Left lung (tissue), 10 donors: ENCODE results near the gene MTARC1. TPM values are rescaled to one million over a fixed set of nuclear protein-coding genes. Genes with fewer than 3 reads are reported as not detected.

ENCODE experiments used
- ATAC-seq: fragments of 200-7000 bp; cut with Tn5 transposase; one replicate; pipeline ENCODE4 v1.9.1; 2020; ENCODE audit warnings: moderate library complexity
- DNase-seq, 4 donors: peaks; one replicate each; pipeline ENCODE4 v3.0.0-alpha.2; 2013 to 2020
- H3K27ac ChIP-seq, 2 donors: fragments of 200-600 bp; sonication (generic) in 1 of 2; one replicate each; pipeline versions ENCODE4 v1.5.0 to v1.8.0; 2020 to 2021
- H3K27me3 ChIP-seq, 2 donors: fragments of 200-600 bp; sonication (generic) in 1 of 2; one replicate each; pipeline versions ENCODE4 v1.5.0 to v1.8.0; 2020 to 2021
- H3K36me3 ChIP-seq, 2 donors: fragments of 200-600 bp; sonication (generic) in 1 of 2; one replicate each; pipeline versions ENCODE4 v1.5.0 to v1.8.0; 2020 to 2021
- H3K4me1 ChIP-seq, 2 donors: fragments of 200-600 bp; one replicate each; pipeline ENCODE4 v1.8.0; 2021
- H3K4me3 ChIP-seq, 2 donors: fragments of 200-600 bp; sonication (generic) in 1 of 2; one replicate each; pipeline versions ENCODE4 v1.5.0 to v1.8.0; 2020 to 2021; ENCODE audit warnings: mild to moderate bottlenecking in 1 of 2
- H3K9me3 ChIP-seq, 2 donors: fragments of 200-600 bp; sonication (generic) in 1 of 2; one replicate each; pipeline versions ENCODE4 v1.5.0 to v1.8.0; 2020 to 2021
- intact Hi-C, 2 donors: fragments of 100-400 bp; cut with DNase I; formaldehyde crosslinking; loops; one replicate each; pipeline versions ENCODE4 v1.11.2 to v1.14.2; 2022
- polyA plus RNA-seq, 6 donors: library from polyadenylated mRNA; unstranded; fragments of 120-200 nt; gene quantifications; one replicate each; pipeline ENCODE4 v1.2.1, GENCODE V29; 2013; ENCODE audit not compliant: insufficient read length in 6 of 6
- total RNA-seq, 2 donors: library from RNA; stranded (reverse); fragmentation: NEBNext Ultra II Directional; extraction: Animal tissue kit (Norgen Biotek cat#: 25700); gene quantifications; one replicate each; pipeline ENCODE4 v1.2.1, GENCODE V29; 2021
- TF ChIP-seq, protein P1 (sequence below), 2 donors: fragments of 200-600 bp; sonication (generic) in 1 of 2; IDR thresholded peaks; one replicate each; pipeline versions ENCODE4 v1.5.0 to v1.8.0; 2021; ENCODE audit warnings: antibody characterized with exemption in 2 of 2
- donor health status: DM: no; HTN: yes; CAD: no.
- donor health status: DM: no; HTN: no; CAD: no.

Gene MTARC1
- total and polyA plus RNA-seq, 8 donors: 20.5 to 38.6 (median 23.8) TPM

DNA sequence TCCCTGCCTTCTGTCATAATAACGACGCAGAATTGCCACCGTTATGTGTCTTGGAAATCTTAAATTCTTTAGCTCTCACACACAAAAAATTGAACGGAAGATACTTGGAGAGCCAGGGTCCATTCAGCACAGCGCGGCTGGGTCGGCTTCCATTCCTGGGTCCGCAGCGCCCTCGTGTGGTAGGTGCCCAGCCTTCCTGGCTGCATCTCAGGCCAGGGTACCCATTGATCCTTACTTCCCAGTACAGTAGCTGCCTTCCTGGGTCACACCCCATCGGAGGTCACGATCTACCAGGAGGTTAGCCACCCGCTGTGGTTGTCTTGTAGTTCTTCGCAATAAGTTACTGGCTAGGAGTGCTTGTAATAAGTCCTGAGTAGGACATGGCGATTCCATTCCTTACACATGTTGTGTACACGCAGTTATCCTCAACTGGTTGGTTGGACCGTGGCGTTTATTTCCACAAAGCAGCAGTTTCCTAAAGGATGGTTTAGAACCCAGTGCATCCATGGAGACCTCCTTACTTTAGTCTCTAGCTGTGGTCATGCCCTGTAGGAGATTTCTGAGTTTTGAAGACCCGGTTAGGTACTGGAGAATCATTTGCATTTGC is 9.9 kb upstream of the MTARC1 start:
- TF ChIP-seq, protein P1, sequence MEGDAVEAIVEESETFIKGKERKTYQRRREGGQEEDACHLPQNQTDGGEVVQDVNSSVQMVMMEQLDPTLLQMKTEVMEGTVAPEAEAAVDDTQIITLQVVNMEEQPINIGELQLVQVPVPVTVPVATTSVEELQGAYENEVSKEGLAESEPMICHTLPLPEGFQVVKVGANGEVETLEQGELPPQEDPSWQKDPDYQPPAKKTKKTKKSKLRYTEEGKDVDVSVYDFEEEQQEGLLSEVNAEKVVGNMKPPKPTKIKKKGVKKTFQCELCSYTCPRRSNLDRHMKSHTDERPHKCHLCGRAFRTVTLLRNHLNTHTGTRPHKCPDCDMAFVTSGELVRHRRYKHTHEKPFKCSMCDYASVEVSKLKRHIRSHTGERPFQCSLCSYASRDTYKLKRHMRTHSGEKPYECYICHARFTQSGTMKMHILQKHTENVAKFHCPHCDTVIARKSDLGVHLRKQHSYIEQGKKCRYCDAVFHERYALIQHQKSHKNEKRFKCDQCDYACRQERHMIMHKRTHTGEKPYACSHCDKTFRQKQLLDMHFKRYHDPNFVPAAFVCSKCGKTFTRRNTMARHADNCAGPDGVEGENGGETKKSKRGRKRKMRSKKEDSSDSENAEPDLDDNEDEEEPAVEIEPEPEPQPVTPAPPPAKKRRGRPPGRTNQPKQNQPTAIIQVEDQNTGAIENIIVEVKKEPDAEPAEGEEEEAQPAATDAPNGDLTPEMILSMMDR (IDR thresholded peaks at IDR 0.05): peak; percentile 85 to 90
- Histone ChIP-seq H3K4me1 (peaks cover 0 to 18% of the 10 kb centered on the region in 2 donors), H3K27me3 (no peaks in the 10 kb centered on the region), H3K27ac (peak overlapping the region in 1 of 2 donors; percentile 76), H3K4me3 (no peak overlapping the region), H3K36me3 (peaks cover 0 to 14% of the 10 kb centered on the region in 2 donors), H3K9me3 (no peaks in the 10 kb centered on the region)
- DNase-seq (peak; percentile 70 to 96 (median 84)), ATAC-seq (peak; percentile 98)
- intact Hi-C loops: loop anchor here in 1 of 2 donors (10.0 kb wide), 1 partner anchor 92 kb away; no protein-coding TSS in a partner anchor

DNA sequence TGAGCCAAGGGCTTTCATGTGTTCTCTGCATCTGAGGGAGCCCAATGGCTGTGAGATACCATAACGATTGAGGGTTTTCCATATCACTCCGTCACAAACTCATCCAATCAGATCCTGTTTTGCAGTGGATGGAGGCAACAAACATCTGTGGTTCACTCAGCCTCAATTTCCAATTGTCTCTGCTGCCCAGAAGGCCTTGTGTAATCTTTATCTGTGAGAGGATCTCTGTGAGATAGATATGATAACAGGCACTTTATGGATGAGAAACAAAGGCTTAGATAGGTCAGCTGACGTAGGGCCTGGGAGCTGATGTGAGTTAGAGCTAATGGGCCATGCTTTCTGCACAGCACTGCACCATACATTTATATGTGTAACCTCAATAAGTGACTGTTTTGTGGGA is 3.3 kb upstream of the MTARC1 start:
- H3K27ac ChIP-seq: no peak overlapping the region
- ATAC-seq (no peak), DNase-seq (no peak)
- peaks cover 0 to 18% of the 10 kb centered on the region in 2 donors for H3K36me3 ChIP-seq
- intact Hi-C loops: no loop called here
- H3K4me1 ChIP-seq: peaks cover 5 to 33% of the 10 kb centered on the region in 2 donors
- H3K9me3 ChIP-seq: no peaks in the 10 kb centered on the region
- no peak overlapping the region for H3K4me3 ChIP-seq
- H3K27me3 ChIP-seq: peaks cover 0 to 12% of the 10 kb centered on the region in 2 donors
- TF ChIP-seq, protein P1 (IDR thresholded peaks at IDR 0.05): no peak

DNA sequence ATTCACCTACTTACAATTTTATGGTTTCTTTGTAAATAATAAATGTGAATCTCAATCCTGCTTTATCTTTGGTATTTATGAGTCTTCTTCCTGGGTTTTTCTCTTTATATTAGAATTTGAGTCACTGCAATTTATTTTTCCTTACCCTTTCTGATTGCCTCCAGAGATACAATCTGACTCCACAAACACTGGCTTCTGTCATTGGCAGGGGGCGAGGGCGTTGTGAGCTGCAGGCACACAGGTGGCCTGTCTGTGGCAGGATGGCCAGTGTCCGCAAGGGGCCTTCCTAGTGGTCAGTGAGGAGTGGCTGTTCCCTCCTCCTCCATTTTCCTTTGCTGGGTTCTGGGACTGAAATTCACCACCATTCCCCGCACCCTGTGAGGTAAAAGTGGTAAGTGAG is 2.0 kb upstream of the MTARC1 start:
- no peak overlapping the region for H3K4me3 ChIP-seq
- peaks cover 0 to 18% of the 10 kb centered on the region in 2 donors for H3K36me3 ChIP-seq
- no peak for DNase-seq
- peaks cover 5 to 43% of the 10 kb centered on the region in 2 donors for H3K4me1 ChIP-seq
- TF ChIP-seq, protein P1 (IDR thresholded peaks at IDR 0.05): no peak
- ATAC-seq: no peak
- no peak overlapping the region for H3K27ac ChIP-seq
- H3K27me3 ChIP-seq: peaks cover 0 to 12% of the 10 kb centered on the region in 2 donors
- H3K9me3 ChIP-seq: no peaks in the 10 kb centered on the region
- intact Hi-C loops: no loop called here

DNA sequence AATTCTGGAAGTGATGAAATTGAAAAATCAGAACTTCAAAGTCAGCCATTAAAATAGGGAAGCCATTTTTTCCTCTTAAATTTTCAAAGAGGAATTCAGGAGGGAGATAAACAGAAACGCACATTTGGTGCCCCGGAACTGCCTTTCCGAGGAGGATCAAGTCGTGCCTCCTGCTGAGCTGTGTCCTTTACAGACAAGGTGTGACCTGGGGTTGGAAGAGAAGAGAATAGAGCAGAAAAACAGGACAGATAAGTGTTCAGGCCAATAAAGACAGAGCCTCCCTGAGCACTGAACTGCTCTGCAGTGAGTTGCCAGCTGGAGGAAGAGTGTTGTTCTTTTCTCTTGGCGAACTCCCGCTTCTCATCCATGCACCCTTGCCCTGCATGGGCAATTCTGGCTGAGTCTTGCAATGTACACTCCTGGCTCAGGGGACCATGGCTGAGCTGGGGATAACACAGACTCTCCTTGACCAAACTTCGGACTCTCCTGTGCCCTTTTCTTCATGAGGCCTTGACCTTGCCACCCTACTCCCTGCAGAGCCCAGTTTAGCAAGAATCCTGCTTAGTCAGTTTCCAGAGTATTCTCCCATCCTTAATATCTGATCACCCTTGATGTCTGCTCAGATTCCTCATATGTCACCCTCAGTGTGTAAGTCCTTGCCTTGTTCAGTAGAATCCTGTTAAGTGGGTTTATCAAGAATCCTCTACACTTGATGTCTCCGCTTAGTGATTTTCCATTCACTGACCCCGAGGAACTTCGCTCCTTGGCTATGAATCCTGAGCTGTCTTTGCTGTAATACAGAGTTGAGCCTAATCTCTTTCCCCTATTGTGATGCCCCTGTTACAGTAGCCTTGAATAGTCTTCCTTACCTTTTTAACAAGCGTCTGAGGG is 1.3 kb upstream of the MTARC1 start:
- DNase-seq: no peak
- Histone ChIP-seq H3K27ac (peak overlapping the region in 1 of 2 donors; percentile 86), H3K36me3 (peaks cover 0 to 11% of the 10 kb centered on the region in 2 donors)

More for the DNA sequence above, 1.3 kb upstream of the MTARC1 start:
- H3K27me3 ChIP-seq: peaks cover 0 to 12% of the 10 kb centered on the region in 2 donors
- intact Hi-C loops: no loop called here
- TF ChIP-seq, protein P1 (IDR thresholded peaks at IDR 0.05): no peak
- peaks cover 5 to 49% of the 10 kb centered on the region in 2 donors for H3K4me1 ChIP-seq
- H3K4me3 ChIP-seq: no peak overlapping the region
- ATAC-seq: no peak
- H3K9me3 ChIP-seq: no peaks in the 10 kb centered on the region
